ENCODE results near the gene SEC24C.
"Not testable (repeated sequence)": the region's sequence is repeated elsewhere in the genome, so short reads cannot be mapped to it uniquely, and the experiment has no call there.

Gene SEC24C, protein sequence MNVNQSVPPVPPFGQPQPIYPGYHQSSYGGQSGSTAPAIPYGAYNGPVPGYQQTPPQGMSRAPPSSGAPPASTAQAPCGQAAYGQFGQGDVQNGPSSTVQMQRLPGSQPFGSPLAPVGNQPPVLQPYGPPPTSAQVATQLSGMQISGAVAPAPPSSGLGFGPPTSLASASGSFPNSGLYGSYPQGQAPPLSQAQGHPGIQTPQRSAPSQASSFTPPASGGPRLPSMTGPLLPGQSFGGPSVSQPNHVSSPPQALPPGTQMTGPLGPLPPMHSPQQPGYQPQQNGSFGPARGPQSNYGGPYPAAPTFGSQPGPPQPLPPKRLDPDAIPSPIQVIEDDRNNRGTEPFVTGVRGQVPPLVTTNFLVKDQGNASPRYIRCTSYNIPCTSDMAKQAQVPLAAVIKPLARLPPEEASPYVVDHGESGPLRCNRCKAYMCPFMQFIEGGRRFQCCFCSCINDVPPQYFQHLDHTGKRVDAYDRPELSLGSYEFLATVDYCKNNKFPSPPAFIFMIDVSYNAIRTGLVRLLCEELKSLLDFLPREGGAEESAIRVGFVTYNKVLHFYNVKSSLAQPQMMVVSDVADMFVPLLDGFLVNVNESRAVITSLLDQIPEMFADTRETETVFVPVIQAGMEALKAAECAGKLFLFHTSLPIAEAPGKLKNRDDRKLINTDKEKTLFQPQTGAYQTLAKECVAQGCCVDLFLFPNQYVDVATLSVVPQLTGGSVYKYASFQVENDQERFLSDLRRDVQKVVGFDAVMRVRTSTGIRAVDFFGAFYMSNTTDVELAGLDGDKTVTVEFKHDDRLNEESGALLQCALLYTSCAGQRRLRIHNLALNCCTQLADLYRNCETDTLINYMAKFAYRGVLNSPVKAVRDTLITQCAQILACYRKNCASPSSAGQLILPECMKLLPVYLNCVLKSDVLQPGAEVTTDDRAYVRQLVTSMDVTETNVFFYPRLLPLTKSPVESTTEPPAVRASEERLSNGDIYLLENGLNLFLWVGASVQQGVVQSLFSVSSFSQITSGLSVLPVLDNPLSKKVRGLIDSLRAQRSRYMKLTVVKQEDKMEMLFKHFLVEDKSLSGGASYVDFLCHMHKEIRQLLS

DNA sequence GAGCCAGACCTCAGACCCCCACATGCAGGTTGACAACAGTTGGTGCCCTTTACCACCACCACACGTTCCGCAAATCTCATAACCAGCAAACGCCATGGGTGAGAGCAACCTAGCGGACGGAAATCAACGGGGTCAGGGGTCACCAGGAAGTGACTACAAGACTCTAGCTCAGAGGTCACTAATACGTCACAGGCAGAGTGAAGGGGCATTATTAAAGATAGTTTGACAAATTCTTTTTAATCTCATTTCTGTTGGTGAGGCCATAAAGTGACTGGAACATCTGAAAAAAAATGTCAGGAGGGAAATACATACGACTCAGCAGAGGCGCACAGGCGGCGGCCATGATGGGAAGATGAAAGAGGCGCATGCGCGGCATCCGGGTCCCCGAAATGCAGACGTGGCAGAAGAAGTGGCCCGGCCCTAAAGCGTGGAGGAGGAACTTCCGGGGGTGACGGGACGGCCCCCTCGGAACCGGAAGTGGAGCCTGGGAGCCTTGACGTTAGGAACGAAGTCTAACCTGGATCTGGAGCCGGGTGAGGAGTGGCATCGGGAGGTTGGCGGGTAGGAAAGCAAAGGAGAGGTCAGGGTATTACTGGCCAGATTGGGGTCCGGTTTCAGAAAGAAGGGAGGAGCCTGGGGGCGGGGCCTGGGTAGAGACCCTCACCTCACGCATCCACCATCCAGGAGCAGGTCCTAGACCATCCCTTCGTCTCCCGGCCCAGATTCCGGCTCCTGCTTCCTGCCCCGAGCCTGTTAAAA, at the start of gene SEC24C:
Gene SEC24C, plus strand, starts transcription at position 468 of the 759 bp plus-strand sequence. CDS start 2,461 bp downstream, outside the sequence.
- peak; percentile 97 for DNase-seq (ENCODE audit: low spot score)

DNA sequence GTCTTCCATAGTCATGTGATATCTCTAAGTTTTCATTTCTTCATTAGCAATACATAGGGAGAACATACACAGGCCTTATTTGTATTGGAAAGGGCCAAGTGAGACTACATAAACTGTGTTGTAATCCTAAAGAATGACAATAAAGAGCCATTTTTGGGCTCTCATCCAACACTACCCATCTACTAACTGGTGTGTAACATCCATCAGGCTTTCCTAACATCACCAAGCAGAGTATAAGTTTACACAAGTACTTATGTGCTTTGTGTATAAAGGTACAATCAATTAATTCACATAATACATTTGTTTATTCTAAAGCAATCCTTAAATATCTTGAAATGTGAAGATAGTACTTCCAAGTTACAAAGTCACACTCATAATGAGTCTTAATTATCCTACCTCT, 48.9 kb upstream of the SEC24C start:
- not testable (repeated sequence) for DNase-seq (ENCODE audit: low spot score)

DNA sequence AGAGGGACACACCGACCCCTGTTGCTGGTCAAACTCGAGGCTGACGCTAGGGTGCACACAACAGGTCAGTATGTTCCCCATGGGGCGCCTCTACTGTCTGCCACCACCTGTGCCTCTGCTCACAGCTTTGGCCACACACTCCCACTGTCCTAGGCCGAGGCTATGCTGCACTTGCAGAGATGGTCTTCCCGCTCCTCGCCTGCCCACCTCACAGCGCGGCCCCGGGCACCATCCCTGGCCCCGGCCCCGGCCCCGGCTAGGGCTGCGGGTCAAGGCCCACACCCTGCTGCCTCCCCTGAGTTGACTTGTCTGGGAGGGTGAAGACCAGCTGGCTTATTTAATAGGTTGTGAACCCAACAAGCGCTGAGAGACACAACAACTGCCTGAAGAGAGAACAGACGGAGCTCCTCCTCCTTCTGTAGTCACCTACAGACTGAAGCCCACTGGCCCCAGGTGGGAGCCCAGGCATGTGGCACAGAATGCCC, 46.5 kb upstream of the SEC24C start, which contains the start of gene AGAP5:
Gene AGAP5, minus strand, starts transcription at position 435 of the 485 bp plus-strand sequence. Its CDS starts 354 bp downstream, at position 81.
- not testable (repeated sequence) for DNase-seq (ENCODE audit: low spot score)

DNA sequence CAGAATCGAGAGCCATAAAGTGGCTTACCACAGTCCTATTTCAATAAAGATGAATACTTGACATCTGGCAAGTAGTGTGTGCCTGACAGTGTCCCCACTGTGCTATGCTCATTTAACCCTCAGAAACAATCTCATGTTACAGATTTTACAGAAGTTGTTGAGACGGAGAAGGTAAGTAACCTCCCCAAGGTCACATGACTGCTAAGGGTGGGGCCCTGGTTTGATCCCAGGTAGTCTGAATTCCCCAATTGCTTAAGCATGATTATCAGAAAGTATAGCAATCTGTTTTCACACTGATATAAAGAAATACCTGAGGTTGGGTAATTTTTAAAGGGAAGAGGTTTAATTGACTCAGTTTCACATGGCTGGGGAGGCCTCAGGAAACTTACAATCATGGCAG, 45.4 kb upstream of the SEC24C start:
- DNase-seq (ENCODE audit: low spot score): not testable (repeated sequence)

DNA sequence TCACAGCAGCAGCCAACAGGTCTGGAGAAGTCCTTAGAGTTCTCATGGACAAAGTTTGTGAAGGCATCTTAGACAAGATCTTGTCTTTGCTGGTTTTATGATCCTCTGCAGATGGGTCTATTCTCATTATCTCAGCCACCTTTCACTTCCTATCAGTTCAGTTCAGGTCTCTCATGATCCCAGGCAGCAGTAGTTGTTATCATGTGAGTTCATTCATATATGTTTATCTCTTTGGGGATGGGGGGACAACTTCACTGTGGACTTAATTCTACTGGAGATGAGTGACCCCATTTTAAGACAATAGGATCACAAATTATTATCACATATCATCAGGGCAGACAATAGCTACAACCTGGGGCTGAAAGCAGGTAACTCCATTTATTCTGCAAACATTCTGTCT, 40.2 kb upstream of the SEC24C start:
- DNase-seq (ENCODE audit: low spot score): not testable (repeated sequence)

DNA sequence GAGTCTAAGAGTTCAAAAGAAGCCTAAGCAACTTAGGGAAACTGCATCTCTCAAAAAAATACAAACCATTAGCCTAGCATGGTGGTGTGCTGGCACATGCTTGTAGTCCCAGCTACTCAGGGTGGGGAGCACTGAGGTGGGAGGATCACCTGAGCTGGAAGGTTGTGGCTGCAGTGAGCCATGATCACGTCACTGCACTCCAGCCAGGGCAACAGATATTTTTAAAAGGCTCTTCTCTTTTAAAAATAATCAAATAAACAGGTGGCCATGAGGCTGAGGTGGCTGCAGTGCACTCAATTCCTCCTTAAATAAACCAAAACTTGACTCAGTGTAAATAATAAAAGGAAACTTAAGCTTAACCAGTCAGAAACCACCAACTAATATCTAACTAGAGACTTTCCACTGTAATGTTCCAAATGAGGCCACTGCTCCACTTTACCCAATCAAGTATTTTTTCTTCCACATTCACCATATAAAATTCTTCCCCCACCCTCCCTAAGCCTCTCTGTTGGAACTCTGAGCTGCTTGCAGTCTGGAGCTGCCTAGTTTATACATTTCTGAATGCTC, 38.6 kb upstream of the SEC24C start:
- DNase-seq (ENCODE audit: low spot score): not testable (repeated sequence)

DNA sequence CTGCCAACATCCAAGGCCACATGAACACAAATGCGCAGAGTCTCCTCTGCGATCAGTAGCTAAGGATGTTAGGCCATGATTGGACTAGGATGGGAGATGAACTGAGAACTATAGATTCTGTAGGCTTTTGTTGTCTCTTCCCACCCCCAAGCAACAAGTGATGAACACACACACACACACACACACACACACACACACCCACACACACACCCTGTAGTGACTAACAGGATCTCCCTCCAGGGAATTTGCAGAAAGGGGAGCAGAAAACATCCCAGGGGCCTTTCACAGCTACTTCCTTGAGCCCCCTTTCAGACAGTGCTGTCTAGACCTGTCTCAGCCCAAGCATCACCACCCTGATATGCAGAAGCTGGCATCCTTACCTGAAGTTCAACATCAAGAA, 37.7 kb upstream of the SEC24C start:
- not testable (repeated sequence) for DNase-seq (ENCODE audit: low spot score)

DNA sequence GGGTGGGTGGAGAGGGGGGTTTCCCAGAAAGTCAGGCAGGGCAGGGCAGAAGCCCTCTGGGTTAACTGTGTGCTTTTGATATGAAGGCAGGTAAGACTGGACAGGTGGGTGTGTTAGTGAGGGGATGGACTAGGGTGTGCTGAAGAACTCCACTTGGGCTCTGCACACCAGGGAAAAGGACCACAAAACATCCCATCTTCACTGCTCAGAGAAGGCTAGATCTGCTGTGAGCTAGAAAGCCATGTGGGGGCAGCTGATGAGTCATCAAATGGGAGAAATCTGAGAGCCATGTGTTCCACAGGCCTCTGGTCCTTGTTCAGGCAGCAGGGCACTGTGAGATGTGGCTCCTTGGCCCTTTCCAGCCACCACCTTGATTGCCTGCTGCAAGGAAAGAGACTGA, 36.5 kb upstream of the SEC24C start:
- not testable (repeated sequence) for DNase-seq (ENCODE audit: low spot score)

DNA sequence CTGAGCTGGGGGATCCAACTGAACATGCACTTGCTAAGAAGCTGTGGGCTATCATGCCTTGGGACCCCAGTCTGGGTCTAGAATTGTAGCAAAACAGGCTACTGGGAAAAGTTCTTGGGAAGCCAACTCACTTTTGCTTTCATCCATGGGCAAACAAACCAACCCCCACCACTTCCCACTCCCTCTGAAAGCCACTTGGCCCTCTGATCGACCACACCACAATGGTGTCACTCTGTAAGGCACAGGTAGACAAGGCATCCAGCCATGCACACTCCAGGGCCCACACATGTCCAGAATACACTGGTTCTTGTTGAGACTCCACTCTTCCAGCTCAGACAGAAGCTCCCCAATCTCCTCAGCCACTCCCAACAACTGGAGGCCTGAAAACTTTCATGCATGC, 36.0 kb upstream of the SEC24C start:
- DNase-seq (ENCODE audit: low spot score): not testable (repeated sequence)

DNA sequence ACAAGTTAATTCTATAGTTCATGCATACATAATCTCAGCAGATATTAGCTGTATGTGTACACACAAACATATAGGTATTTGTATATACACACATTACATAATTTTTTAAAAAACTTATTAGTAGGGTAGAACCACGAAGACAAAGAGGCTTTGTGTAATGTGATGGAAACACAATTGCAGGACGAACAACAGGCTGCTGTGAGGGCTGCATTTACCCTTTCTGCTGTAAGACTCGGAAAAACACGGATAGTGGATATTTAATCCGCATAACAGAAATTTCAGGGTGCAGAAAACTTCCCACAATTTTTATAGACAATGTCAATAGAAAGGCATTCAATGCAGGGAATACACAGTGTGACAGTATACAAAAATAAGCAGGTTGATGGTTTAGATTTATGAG, 32.5 kb upstream of the SEC24C start:
- not testable (repeated sequence) for DNase-seq (ENCODE audit: low spot score)

DNA sequence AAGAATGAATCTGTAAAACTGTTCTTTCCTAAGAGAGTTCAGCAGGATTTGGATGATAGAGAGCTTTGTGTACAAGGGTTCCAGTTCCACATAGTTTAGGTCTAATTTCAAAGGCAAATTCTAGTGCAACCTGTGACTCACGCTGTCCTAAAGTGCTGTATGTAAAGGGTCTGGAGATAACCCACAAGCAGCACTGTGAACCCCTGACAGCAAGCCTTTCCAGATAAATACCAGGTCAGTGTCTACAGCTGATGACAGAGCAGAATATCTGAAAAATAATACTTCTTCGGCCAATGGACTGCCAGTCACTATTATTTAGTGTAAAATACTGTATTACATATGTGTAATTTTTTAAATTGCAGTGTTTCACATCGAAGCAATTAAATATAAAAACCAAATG, 30.3 kb upstream of the SEC24C start:
- not testable (repeated sequence) for DNase-seq (ENCODE audit: low spot score)

DNA sequence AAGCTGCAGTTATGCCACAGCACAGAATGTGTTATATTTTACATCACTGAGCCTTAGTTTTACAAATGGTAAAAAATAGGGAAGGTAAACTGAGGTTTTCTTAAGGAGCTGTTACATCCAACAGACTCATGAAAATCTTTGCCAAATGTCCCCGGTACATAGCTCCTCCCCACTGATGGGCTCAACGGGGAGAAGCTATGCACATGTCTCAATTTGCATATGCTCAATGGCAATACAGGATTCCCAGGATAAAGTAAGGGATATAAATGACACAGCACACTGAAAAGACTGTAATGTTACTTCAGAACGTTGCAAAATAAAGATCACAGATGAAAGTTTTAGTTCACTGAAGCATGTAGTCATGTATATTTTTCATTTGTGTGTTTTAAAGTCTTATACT, 29.7 kb upstream of the SEC24C start:
- DNase-seq (ENCODE audit: low spot score): not testable (repeated sequence)

DNA sequence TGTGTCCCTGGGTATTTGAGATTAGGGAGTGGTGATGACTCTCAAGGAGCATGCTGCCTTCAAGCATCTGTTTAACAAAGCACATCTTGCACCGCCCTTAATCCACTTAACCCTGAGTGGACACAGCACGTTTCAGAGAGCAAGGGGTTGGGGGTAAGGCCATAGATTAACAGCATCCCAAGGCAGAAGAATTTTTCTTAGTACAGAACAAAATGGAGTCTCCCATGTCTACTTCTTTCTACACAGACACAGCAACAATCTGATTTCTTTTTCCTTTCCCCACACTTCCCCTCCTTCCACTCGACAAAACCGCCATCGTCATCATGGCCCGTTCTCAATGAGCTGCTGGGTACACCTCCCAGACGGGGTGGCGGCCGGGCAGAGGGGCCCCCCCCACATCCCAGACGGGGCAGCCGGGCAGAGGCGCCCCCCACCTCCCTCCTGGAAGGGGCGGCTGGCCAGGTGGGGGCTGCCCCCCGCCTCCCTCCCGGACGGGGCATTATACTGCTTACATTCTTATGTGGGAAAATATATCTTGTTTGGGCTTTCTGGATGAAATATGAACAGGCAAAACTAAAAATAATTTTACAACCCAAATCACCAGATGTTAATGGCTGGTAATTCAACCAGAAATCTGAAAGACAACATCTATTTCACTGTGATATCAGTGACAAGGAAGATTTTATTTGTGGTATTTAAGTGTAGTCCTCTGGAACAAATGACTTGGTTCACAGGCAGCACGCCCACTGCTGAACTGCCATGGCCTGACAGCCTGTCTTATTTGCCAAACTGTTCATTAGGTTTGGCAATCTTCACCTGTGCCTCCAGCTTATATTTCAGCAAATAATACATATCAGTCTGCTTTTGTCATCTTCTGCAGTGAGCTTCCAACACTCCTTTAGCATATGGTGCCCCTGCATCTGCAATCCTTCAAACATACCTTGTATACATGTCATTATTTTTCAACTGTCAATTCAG, 28.7 kb upstream of the SEC24C start:
- not testable (repeated sequence) for DNase-seq (ENCODE audit: low spot score)

DNA sequence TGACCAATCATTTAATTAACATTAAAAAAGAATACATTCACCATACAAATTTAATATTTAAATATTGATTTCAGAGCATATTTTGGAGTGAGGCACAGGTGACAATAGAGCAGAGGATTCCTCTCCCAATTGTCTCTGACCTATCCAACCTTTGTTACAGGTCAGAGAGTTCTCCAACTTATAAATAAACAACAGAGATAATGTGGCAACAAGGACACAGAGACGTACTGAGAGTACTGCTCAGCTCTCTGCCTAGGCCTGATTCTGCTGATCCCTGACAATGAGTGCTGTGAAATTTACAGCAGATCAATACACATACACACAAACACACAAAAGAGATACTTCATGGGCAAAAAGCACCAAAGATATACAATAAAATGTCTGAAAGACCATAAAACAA, 27.9 kb upstream of the SEC24C start:
- DNase-seq (ENCODE audit: low spot score): no peak

DNA sequence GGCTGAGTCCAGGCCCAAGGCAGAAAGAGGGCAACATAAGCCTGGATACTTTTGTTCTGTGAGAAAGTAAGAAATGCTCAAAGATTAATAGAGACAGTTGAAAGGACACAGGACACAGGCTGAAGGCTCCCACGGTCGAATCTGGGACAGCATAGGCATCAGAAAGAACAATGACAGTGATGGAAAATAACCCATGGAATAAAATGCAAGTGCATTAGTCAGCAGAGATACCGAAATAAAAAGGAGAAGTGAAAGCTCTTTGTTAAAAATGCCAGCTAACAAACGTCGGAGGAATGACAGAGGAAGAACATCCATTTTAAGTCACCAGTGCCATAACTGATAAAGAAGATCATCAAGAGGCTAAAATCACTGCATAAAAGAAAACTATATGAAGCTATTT, 26.6 kb upstream of the SEC24C start:
- DNase-seq (ENCODE audit: low spot score): no peak

DNA sequence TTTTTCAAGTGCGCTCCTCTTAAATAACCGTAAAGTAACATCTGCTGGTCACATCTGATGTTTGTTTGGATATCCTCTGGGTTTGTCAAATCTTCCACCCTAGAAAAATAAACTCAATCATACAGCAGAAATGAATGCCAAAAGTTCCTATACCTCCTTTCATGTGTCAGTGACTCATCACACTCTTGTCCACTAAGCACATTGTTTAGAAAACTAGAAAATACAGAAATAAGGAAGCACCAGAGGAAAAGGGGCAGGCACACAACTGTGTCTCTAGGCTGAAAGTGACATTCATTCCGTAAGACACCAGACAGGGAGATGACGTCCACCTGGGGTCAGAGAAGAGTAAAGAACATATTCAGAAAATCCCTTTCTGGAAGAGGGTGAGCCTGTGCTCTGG, 23.6 kb upstream of the SEC24C start:
- not testable (repeated sequence) for DNase-seq (ENCODE audit: low spot score)

DNA sequence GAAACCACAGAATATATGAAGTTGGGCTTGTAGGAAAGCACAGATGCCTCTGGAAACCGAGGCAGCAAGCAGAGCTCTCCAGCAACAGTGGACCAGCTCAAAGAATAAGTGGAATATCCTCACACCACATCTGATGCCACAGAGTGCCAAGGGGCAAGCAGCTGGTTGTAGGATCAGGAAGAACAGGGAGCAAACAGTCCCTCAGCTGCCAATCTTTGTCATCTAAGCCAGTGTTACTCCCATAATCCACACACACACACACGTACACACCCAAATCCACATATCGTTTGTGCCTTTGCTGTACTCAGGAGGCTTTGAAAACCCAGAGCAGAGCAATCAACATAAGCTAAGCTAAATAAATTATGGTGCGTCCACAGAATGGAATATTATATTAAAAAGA, 20.7 kb upstream of the SEC24C start:
- no peak for DNase-seq (ENCODE audit: low spot score)

DNA sequence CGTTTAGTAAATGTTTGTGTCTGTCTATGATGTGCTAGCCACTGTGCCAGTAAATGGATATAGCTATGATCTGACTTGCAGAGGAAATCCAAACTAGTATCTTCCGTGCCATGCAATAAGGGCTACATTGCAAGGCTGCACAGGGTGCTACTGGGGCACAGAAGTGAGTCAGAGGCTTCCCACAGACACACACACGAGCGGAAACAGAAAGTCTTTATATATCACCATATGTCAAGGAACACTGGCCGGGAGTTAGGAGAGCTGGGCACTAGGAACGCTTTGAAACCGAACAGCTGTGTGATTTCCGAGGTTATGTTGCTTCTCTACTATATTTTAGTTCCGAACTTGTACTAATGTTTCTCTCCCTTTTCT, 14.4 kb upstream of the SEC24C start:
- DNase-seq (ENCODE audit: low spot score): not testable (repeated sequence)

DNA sequence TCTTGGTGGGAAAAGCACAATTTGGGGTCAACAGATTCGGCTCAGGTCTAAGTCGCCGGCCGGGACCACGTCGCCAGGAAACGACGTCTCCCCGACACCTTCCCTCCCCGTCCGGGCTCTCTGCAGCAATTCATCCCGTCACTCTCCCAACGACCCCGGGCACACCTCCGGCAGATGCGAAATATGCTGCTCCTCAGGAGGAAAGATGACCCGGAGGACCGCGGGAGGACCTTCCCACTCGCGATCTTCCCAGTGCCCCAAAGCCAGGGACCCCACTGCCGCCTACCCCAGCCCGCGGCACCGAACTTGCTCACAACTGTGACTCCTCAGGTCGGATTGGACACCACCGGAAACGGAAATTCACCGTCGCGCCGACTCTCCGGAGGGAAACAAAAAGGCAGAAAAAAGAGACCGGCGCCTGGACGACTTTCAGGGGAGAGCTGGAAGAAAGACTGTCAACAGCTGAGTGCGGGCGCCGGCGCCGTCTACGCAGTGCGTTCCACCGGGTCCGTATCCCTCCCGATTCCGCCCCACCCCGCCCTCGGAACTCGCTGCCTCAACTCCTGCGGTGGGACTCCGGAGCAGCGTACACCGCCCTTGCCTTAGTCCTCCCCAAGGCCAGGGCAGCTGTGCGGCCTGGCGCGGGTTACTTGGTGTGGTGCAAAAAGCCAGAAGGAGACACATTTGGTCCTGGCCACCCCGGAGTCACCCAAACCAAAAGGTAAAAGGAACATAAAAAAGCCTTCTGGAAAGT, 13.8 kb upstream of the SEC24C start:
- peak; percentile 95 for DNase-seq (ENCODE audit: low spot score)
